Endothelial cell of umbilical vein (primary cell): ENCODE data around the gene WNT2. TPM values are rescaled to one million over a fixed set of nuclear protein-coding genes. Genes with fewer than 3 reads are reported as not detected.

Source experiments
- Bru-seq: library from RNA; stranded (reverse); fragments of 400-500 nt; gene quantifications from one replicate; lab custom pipeline; 2021; lab: Mats Ljungman, UMichigan
- BruChase-seq, 2 experiments: library from RNA; stranded (reverse); fragments of 400-500 nt; gene quantifications; one replicate each; lab custom pipeline; 2021; lab: Mats Ljungman, UMichigan
- BruUV-seq: library from RNA; stranded (reverse); fragments of 400-500 nt; replicated peaks from 2 replicates; lab custom pipeline; 2021; lab: Mats Ljungman, UMichigan
- CTCF ChIA-PET: fragments of 300-600, 350-600 bp; sonication (Branson Sonifier 250); formaldehyde crosslinking; loops from one replicate; lab custom pipeline; 2021; ENCODE audit warnings: antibody characterized with exemption, inconsistent platforms; lab: Charles Lee
- POLR2A ChIA-PET: fragments of 300-600, 350-600 bp; sonication (Branson Sonifier 250); formaldehyde crosslinking; loops from one replicate; lab custom pipeline; 2021; ENCODE audit warnings: antibody characterized with exemption, inconsistent platforms; lab: Charles Lee
- DNase-seq: peaks from one replicate; pipeline ENCODE4 v3.0.0-alpha.2; 2011; ENCODE audit warnings: low read depth, low spot score
- FAIRE-seq: peaks from 2 replicates; lab custom pipeline; 2011; peaks lifted over from hg19 to GRCh38; lab: Jason Lieb, UNC
- H2AFZ ChIP-seq: 2 replicates; pipeline ENCODE4 v1.6.0; 2012; ENCODE audit warnings: low read depth, low read length, control low read depth, inconsistent platforms
- H3K27ac ChIP-seq: 2 replicates; pipeline ENCODE4 v1.5.1; 2011; ENCODE audit warnings: low read depth, mild to moderate bottlenecking, control low read depth, low read length, moderate library complexity; ENCODE audit not compliant: insufficient read depth
- H3K27me3 ChIP-seq, 2 experiments: 2 replicates each; pipeline versions ENCODE4 v1.6.0 to v1.6.1; 2011; ENCODE audit warnings: low read length in 2 of 2, mixed read lengths in 1 of 2; ENCODE audit not compliant: control insufficient read depth in 2 of 2, insufficient read depth in 2 of 2
- H3K36me3 ChIP-seq, 2 experiments: 2 replicates in 1 of 2; 3 replicates in 1 of 2; pipeline ENCODE4 v1.5.1; 2011; ENCODE audit warnings: low read length in 2 of 2, mild to moderate bottlenecking in 1 of 2, moderate library complexity in 1 of 2; ENCODE audit not compliant: control insufficient read depth in 2 of 2, insufficient read depth in 2 of 2; ENCODE audit errors: extremely low read depth in 1 of 2
- H3K4me1 ChIP-seq: 3 replicates; pipeline ENCODE4 v1.5.1; 2011; ENCODE audit warnings: mild to moderate bottlenecking, low read length; ENCODE audit not compliant: control insufficient read depth, insufficient read depth; ENCODE audit errors: extremely low read depth
- H3K4me2 ChIP-seq: 2 replicates; pipeline ENCODE4 v1.6.1; 2011; ENCODE audit warnings: low read length, control low read depth, mixed read lengths; ENCODE audit not compliant: insufficient read depth
- H3K4me3 ChIP-seq, 3 experiments: fragments of 200-600 bp in 1 of 3; sonication (generic), shearing (Covaris generic) in 1 of 3; replicated peaks in 1 of 3; 2 replicates each; pipeline ENCODE4 v1.5.1; 2011 to 2016; ENCODE audit warnings: control low read depth in 3 of 3, low read length in 3 of 3, mild to moderate bottlenecking in 2 of 3, inconsistent platforms in 1 of 3, low read depth in 1 of 3, moderate library complexity in 1 of 3; ENCODE audit not compliant: insufficient read depth in 1 of 3
- H3K79me2 ChIP-seq: 2 replicates; pipeline ENCODE4 v1.6.0; 2012; ENCODE audit warnings: low read length, inconsistent platforms; ENCODE audit not compliant: control insufficient read depth, insufficient read depth
- H3K9ac ChIP-seq: replicated peaks from 2 replicates; pipeline ENCODE3; 2011; ENCODE audit warnings: low read length, control low read depth; ENCODE audit not compliant: insufficient read depth; ENCODE audit errors: extremely low read depth
- H3K9me1 ChIP-seq: replicated peaks from 3 replicates; pipeline ENCODE4 v1.6.0; 2011; ENCODE audit warnings: mild to moderate bottlenecking, low read length; ENCODE audit not compliant: control insufficient read depth, insufficient read depth; ENCODE audit errors: extremely low read depth
- H3K9me3 ChIP-seq: replicated peaks from 2 replicates; pipeline ENCODE4 v1.5.1; 2012; ENCODE audit warnings: low read length, inconsistent platforms; ENCODE audit not compliant: control insufficient read depth, insufficient read depth
- H4K20me1 ChIP-seq: replicated peaks from 2 replicates; pipeline ENCODE3; 2011; ENCODE audit warnings: mild to moderate bottlenecking, low read length; ENCODE audit not compliant: control insufficient read depth, insufficient read depth; ENCODE audit errors: extremely low read depth
- CTCF ChIP-seq, 2 donors: IDR thresholded peaks; 1 replicate in 1 of 2; 2 replicates in 1 of 2; pipeline ENCODE4 v1.5.1; 2011; ENCODE audit warnings: low read length in 2 of 2, mild to moderate bottlenecking in 2 of 2, moderate library complexity in 2 of 2, control low read depth in 1 of 2, inconsistent platforms in 1 of 2, low read depth in 1 of 2; ENCODE audit not compliant: insufficient read depth in 1 of 2; ENCODE audit errors: extremely low read depth in 1 of 2
- EZH2 ChIP-seq: IDR thresholded peaks from 2 replicates; pipeline ENCODE4 v1.6.1; 2012; ENCODE audit warnings: borderline replicate concordance, low read depth, mild to moderate bottlenecking, moderate library complexity, low read length, inconsistent platforms; ENCODE audit not compliant: severe bottlenecking
- FOS ChIP-seq: IDR thresholded peaks from 2 replicates; pipeline ENCODE4 v1.6.1; 2011; ENCODE audit warnings: mild to moderate bottlenecking, low read length, moderate library complexity, borderline replicate concordance; ENCODE audit not compliant: insufficient read depth
- GATA2 ChIP-seq: IDR thresholded peaks from 2 replicates; pipeline ENCODE4 v1.7.0; 2011; ENCODE audit warnings: low read depth, mild to moderate bottlenecking, moderate library complexity, mixed read lengths, low read length; ENCODE audit not compliant: insufficient read length, insufficient read depth
- JUN ChIP-seq: IDR thresholded peaks from 2 replicates; pipeline ENCODE4 v1.6.1; 2011; ENCODE audit warnings: borderline replicate concordance, low read depth; ENCODE audit not compliant: insufficient read length, insufficient read depth
- MYC ChIP-seq: IDR thresholded peaks from one replicate; pipeline ENCODE4 v1.6.1; 2011; ENCODE audit warnings: mild to moderate bottlenecking, low read depth, low read length
- POLR2A ChIP-seq: IDR thresholded peaks from 2 replicates; pipeline ENCODE4 v1.6.1; 2012; ENCODE audit warnings: low read depth, mild to moderate bottlenecking, control low read depth, low read length
- POLR2AphosphoS5 ChIP-seq: IDR thresholded peaks from 2 replicates; pipeline ENCODE4 v1.6.1; 2012; ENCODE audit warnings: low read depth, mild to moderate bottlenecking, control low read depth, low read length, moderate library complexity; ENCODE audit not compliant: insufficient read depth
- dilution Hi-C: fragments of 300-500 bp; cut with MboI; formaldehyde crosslinking; loops from one replicate; pipeline ENCODE4 v1.15.0; 2019; ENCODE audit warnings: low sequenced_read_pairs; ENCODE audit not compliant: extremely low pct_ligation_motif_present
- intact Hi-C: fragments of 100-400 bp; cut with micrococcal nuclease; formaldehyde crosslinking; loops from one replicate; pipeline ENCODE4 v1.10.0; 2022
- long read RNA-seq: library from polyadenylated mRNA; stranded (forward); transcript quantifications from one replicate; pipeline ENCODE4 v2.0.0, GENCODE V29; 2021
- polyA minus RNA-seq, 3 experiments: library from RNA; depleted of rRNA, polyadenylated mRNA; stranded (reverse); fragments of >200 nt; gene quantifications; 1 replicate in 1 of 3; 2 replicates in 2 of 3; pipeline ENCODE4 v1.2.3, GENCODE V29; 2011
- polyA plus RNA-seq, 4 experiments: library from polyadenylated mRNA; depleted of rRNA in 3 of 4; stranded (reverse) in 3 of 4; unstranded in 1 of 4; fragments of >200 nt; gene quantifications; 2 replicates each; pipeline versions ENCODE4 v1.2.1 to v1.2.3, GENCODE V29; 2011 to 2012; ENCODE audit warnings: missing spikeins in 1 of 4
- total RNA-seq: library from RNA; stranded (reverse); gene quantifications from 2 replicates; pipeline ENCODE4 v1.2.3, GENCODE V29; 2021
- TF ChIP-seq, protein P1 (sequence below): IDR thresholded peaks from 2 replicates; pipeline ENCODE4 v1.6.1; 2011; ENCODE audit not compliant: insufficient read depth, insufficient read length

Gene WNT2
- not detected in 2 replicates for total RNA-seq
- not detected in 2 replicates for polyA plus RNA-seq
- polyA plus RNA-seq (2011; cell fraction: cytosol; rRNA removed) = not detected in 2 replicates
- not detected in 2 replicates for polyA plus RNA-seq (2011; cell fraction: nucleus; rRNA removed)
- polyA plus RNA-seq (2012) = not detected in 2 replicates
- not detected in 2 replicates for polyA minus RNA-seq
- polyA minus RNA-seq (2011; cell fraction: cytosol; rRNA and poly(A)+ RNA removed) = not detected
- polyA minus RNA-seq (2011; cell fraction: nucleus; rRNA and poly(A)+ RNA removed) = not detected in 2 replicates
- not detected for Bru-seq, nascent RNA
- percentile 2 among the genes with signal in this experiment for BruChase-seq, experiment 1, labeled RNA remaining after a 6-hour chase
- BruChase-seq, experiment 2, labeled RNA remaining after a 2-hour chase = percentile 6 among the genes with signal in this experiment
- long read RNA-seq = 0 reads

- dilution Hi-C loops (no loop called here), intact Hi-C loops (no loop called here)
- Histone ChIP-seq H3K36me3 (no peaks in the 10 kb centered on the region), H3K9me3 (no peaks in the 10 kb centered on the region), H3K79me2 (no peaks in the 10 kb centered on the region), H3K27me3 (peaks cover 45 to 60% of the 10 kb centered on the region in 2 experiments), H3K9ac (no peak within 1 kb of the TSS), H3K4me3 (peak within 1 kb of the TSS; percentile 4 to 56 (median 41)), H4K20me1 (no peaks in the 10 kb centered on the region), H3K4me1 (peaks cover 15% of the 10 kb centered on the region), H2AFZ (peak within 1 kb of the TSS; percentile 96), H3K9me1 (no peaks in the 10 kb centered on the region), H3K4me2 (peak within 1 kb of the TSS; percentile 63), H3K27ac (no peak within 1 kb of the TSS)
- FAIRE-seq (no peak), DNase-seq (no peak)
- POLR2A ChIA-PET = no interaction called here
- CTCF ChIA-PET = interaction anchor here (1.1 to 2.0 kb wide), 3 partner anchors 10 to 110 kb away, joined by 3 to 7 read pairs (median 4); no protein-coding TSS in a partner anchor
- BruUV-seq = no TSS peak
- no peak for TF ChIP-seq MYC
- no peak for TF ChIP-seq POLR2A
- TF ChIP-seq GATA2 = no peak
- TF ChIP-seq EZH2 = peak; percentile 91
- TF ChIP-seq, protein P1, sequence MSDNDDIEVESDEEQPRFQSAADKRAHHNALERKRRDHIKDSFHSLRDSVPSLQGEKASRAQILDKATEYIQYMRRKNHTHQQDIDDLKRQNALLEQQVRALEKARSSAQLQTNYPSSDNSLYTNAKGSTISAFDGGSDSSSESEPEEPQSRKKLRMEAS = no peak
Observed at GRCh38 chr7:117322741-117323304, at the start of gene WNT2. WNT2 (minus strand) TSS chr7:117323058; CDS start chr7:117322989, 69 bp downstream.

DNA sequence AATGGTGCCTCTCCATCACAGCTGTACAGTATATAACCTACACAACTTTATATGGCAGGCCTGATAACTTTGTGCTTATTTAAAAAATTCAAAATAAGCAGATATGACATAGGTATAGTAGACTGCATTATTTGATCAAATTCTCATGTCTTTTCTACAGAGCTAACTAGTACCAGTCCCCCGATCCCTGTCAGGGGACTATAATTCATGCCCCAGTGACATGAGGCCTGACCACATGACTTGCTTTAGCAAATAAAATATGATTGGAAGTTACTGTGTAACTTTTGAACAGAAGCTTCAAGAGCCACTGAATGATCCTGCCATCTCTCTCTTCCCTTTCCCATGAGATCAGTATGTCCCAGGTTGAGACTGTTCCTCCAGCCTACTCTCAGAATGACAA is 49.2 kb upstream of the WNT2 start:
- intact Hi-C loops = no loop called here
- H3K4me1 ChIP-seq = no peaks in the 10 kb centered on the region
- FAIRE-seq (no peak), DNase-seq (no peak)
- POLR2A ChIA-PET = no interaction called here
- no peaks in the 10 kb centered on the region for H3K27me3 ChIP-seq
- TF ChIP-seq JUN (no peak), POLR2A (no peak), POLR2AphosphoS5 (no peak), FOS (no peak), CTCF (IDR thresholded peaks at IDR 0.05; ENCODE audit: extremely low read depth in 1 of 2, insufficient read depth in 1 of 2, low read depth in 1 of 2, low read length in 2 of 2) (no peak), MYC (no peak), GATA2 (no peak), EZH2 (no peak)
- TF ChIP-seq, protein P1 = no peak
- no peaks in the 10 kb centered on the region for H3K9me3 ChIP-seq
- no peak overlapping the region for H3K4me3 ChIP-seq
- H3K27ac ChIP-seq = no peak overlapping the region
- H4K20me1 ChIP-seq = no peaks in the 10 kb centered on the region
- H3K36me3 ChIP-seq = no peaks in the 10 kb centered on the region
- no peak overlapping the region for H3K4me2 ChIP-seq
- no peaks in the 10 kb centered on the region for H3K9me1 ChIP-seq
- CTCF ChIA-PET = no interaction called here
- no TSS peak for BruUV-seq
- no peak overlapping the region for H3K9ac ChIP-seq
- H3K79me2 ChIP-seq = no peaks in the 10 kb centered on the region
- dilution Hi-C loops = no loop called here
- H2AFZ ChIP-seq = no peak overlapping the region
